OCI-LY7 (cell line): Measurements from ENCODE around the gene OSBPL7. TPM values are rescaled to one million over a fixed set of nuclear protein-coding genes. Genes with fewer than 3 reads are reported as not detected.

Experiments used
- Bru-seq: library from RNA; stranded (reverse); fragments of 400-500 nt; gene quantifications from one replicate; lab custom pipeline; 2021; lab: Mats Ljungman, UMichigan
- BruChase-seq, 2 experiments: library from RNA; stranded (reverse); fragments of 400-500 nt; gene quantifications; one replicate each; lab custom pipeline; 2021; lab: Mats Ljungman, UMichigan
- BruUV-seq: library from RNA; stranded (reverse); fragments of 400-500 nt; replicated peaks from 2 replicates; lab custom pipeline; 2021; lab: Mats Ljungman, UMichigan
- CTCF ChIA-PET: fragments of 300-600 bp; sonication (Branson Sonifier 250); formaldehyde crosslinking; loops from one replicate; lab custom pipeline; 2022; ENCODE audit warnings: antibody characterized with exemption; ENCODE audit not compliant: unreplicated experiment; lab: Charles Lee
- POLR2A ChIA-PET: fragments of 300-600 bp; sonication (Branson Sonifier 250); formaldehyde crosslinking; loops from one replicate; lab custom pipeline; 2022; ENCODE audit warnings: antibody characterized with exemption; lab: Charles Lee
- DNase-seq: peaks from one replicate; pipeline ENCODE4 v3.0.0-alpha.2; 2015; ENCODE audit warnings: low spot score
- H2AFZ ChIP-seq: fragments of 200-600 bp; sonication (generic), shearing (Covaris generic); 2 replicates; pipeline ENCODE4 v1.6.1; 2014; ENCODE audit warnings: mild to moderate bottlenecking, antibody characterized with exemption, low read length, moderate library complexity
- H3K27ac ChIP-seq: fragments of 200-600 bp; sonication (generic); 2 replicates; pipeline ENCODE4 v1.5.1; 2014; ENCODE audit warnings: mixed run types, low read depth, mild to moderate bottlenecking, moderate library complexity, low read length, inconsistent platforms; ENCODE audit not compliant: poor library complexity, severe bottlenecking
- H3K36me3 ChIP-seq: fragments of 200-600 bp; sonication (generic); 2 replicates; pipeline ENCODE4 v1.6.1; 2014; ENCODE audit warnings: mild to moderate bottlenecking, antibody characterized with exemption, low read length, moderate library complexity, mixed read lengths; ENCODE audit not compliant: insufficient read depth
- H3K4me1 ChIP-seq: fragments of 200-600 bp; sonication (generic); 2 replicates; pipeline ENCODE4 v1.5.1; 2014; ENCODE audit warnings: mild to moderate bottlenecking, low read length; ENCODE audit not compliant: insufficient read depth, poor library complexity, severe bottlenecking
- H3K4me2 ChIP-seq: fragments of 200-600 bp; sonication (generic); 2 replicates; pipeline ENCODE4 v1.6.1; 2014; ENCODE audit warnings: mild to moderate bottlenecking, low read length
- H3K4me3 ChIP-seq: fragments of 200-600 bp; sonication (generic); 2 replicates; pipeline ENCODE4 v1.5.1; 2014; ENCODE audit warnings: mild to moderate bottlenecking, low read depth, low read length; ENCODE audit not compliant: poor library complexity, severe bottlenecking
- H3K79me2 ChIP-seq: fragments of 200-600 bp; sonication (generic); 2 replicates; pipeline ENCODE4 v1.6.1; 2016; ENCODE audit warnings: low read depth, mild to moderate bottlenecking, low read length, moderate library complexity, mixed read lengths; ENCODE audit not compliant: insufficient read depth
- H3K9me2 ChIP-seq: fragments of 200-600 bp; sonication (generic); 2 replicates; pipeline ENCODE4 v1.6.1; 2016; ENCODE audit warnings: mild to moderate bottlenecking, low read length, mixed read lengths; ENCODE audit not compliant: insufficient read depth
- H3K9me3 ChIP-seq: fragments of 200-600 bp; sonication (generic); 2 replicates; pipeline ENCODE4 v1.6.1; 2014; ENCODE audit warnings: mild to moderate bottlenecking, mixed run types, low read length, mixed read lengths
- H4K20me1 ChIP-seq: fragments of 200-600 bp; sonication (generic); 2 replicates; pipeline ENCODE4 v1.6.1; 2014; ENCODE audit warnings: mild to moderate bottlenecking, antibody characterized with exemption, low read length, moderate library complexity, mixed read lengths; ENCODE audit not compliant: insufficient read depth
- EZH2phosphoT487 ChIP-seq: fragments of 200-600 bp; sonication (generic); IDR thresholded peaks from 2 replicates; pipeline ENCODE4 v1.6.1; 2018; ENCODE audit warnings: low read depth, borderline replicate concordance, mild to moderate bottlenecking, mixed run types, antibody characterized with exemption, low read length, moderate library complexity, mixed read lengths
- intact Hi-C: fragments of 100-400 bp; cut with micrococcal nuclease; formaldehyde crosslinking; loops from one replicate; pipeline ENCODE4 v1.10.0; 2022; ENCODE audit not compliant: unreplicated experiment
- long read RNA-seq: library from polyadenylated mRNA; stranded (forward); transcript quantifications from one replicate; pipeline ENCODE4 v2.0.0, GENCODE V29; 2022
- total RNA-seq, 2 experiments: library from RNA; depleted of rRNA in 1 of 2; stranded (reverse); fragments of >200 nt in 1 of 2; shearing (Covaris generic) in 1 of 2; gene quantifications; 2 replicates each; pipeline ENCODE4 v1.2.3, GENCODE V29; 2014 to 2022
- TF ChIP-seq, protein P1 (sequence below): fragments of 200-600 bp; sonication (generic); conservative IDR thresholded peaks from 2 replicates; pipeline ENCODE4 v1.5.1; 2014; ENCODE audit warnings: mild to moderate bottlenecking, antibody characterized with exemption, low read length, moderate library complexity, mixed read lengths

OSBPL7 gene, protein sequence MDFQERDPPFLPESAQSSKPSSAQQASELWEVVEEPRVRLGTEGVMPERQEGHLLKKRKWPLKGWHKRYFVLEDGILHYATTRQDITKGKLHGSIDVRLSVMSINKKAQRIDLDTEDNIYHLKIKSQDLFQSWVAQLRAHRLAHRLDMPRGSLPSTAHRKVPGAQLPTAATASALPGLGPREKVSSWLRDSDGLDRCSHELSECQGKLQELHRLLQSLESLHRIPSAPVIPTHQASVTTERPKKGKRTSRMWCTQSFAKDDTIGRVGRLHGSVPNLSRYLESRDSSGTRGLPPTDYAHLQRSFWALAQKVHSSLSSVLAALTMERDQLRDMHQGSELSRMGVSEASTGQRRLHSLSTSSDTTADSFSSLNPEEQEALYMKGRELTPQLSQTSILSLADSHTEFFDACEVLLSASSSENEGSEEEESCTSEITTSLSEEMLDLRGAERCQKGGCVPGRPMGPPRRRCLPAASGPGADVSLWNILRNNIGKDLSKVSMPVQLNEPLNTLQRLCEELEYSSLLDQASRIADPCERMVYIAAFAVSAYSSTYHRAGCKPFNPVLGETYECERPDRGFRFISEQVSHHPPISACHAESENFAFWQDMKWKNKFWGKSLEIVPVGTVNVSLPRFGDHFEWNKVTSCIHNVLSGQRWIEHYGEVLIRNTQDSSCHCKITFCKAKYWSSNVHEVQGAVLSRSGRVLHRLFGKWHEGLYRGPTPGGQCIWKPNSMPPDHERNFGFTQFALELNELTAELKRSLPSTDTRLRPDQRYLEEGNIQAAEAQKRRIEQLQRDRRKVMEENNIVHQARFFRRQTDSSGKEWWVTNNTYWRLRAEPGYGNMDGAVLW
- total RNA-seq (2014; rRNA removed; shearing (Covaris generic)) (16.2 and 24.4 TPM in 2 replicates), total RNA-seq (2022) (31.1 and 35.7 TPM in 2 replicates), Bru-seq, nascent RNA (percentile 50 among the genes with signal in this experiment), BruChase-seq, experiment 1, labeled RNA remaining after a 6-hour chase (percentile 64 among the genes with signal in this experiment), BruChase-seq, experiment 2, labeled RNA remaining after a 2-hour chase (percentile 67 among the genes with signal in this experiment)
- long read RNA-seq, partial matches to known transcripts: 4 of 24 reads
- long read RNA-seq, other reads (novel, unspliced or antisense): 17 of 24 reads

DNA sequence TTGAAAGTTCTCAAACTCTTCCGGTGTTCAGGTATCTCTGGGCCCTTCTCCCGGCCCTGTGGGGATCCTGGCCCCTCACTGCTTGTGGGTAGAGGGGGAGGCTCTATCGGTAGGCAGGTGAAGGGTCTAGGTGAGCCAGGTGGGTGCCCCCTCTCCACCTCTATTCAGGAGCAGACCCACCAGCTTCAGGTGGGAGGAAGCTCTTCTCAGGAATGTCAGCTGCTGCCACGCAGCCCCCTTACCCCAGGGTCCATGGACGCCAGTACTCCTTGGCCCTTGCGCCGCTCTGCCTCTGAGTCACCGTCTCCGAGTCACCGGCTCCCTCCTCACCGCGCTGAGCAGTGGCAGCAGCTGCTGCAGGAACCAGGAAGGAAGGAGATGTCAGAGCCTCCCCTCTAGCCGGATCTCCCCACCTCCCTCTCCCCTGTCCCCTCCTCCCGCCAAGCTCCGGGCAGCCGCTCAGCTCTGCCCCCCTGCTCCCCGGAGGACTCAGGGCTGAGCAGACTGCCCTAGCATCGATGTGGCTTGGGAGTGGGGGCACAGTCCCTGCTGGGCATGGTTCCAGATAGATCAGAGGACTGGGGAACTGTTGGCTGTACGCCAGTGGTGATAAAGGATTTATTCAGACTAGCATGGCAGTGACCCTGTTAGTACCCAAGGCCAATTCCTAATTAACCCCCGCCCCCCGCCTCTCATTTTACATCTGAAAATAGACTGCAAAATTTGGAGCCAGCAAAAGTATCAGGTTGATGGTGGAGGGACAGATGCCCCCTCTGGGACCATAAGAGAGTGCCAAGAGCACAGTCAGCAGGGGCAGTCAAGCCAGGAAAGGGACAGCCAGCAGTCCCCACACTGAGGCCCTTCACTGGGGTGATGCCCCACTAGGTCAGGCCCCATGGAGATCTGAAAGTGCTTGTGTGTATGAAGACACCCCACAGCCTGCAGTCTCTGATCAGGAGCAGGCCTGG, at the start of gene OSBPL7:
TSS of gene OSBPL7 (minus strand) at position 371 of the 968 bp plus-strand sequence. CDS start 1,516 bp downstream, outside the sequence.
- H2AFZ ChIP-seq: peak within 1 kb of the TSS; percentile 65
- H3K4me1 ChIP-seq: peaks cover 16% of the 10 kb centered on the region
- no peaks in the 10 kb centered on the region for H3K9me3 ChIP-seq
- H3K4me3 ChIP-seq: peak within 1 kb of the TSS; percentile 92
- no peaks in the 10 kb centered on the region for H3K9me2 ChIP-seq
- no peak within 1 kb of the TSS for H3K27ac ChIP-seq
- POLR2A ChIA-PET: interaction anchor here (0.5 to 2.1 kb wide), 5 partner anchors 9 to 129 kb away, joined by 3 to 13 read pairs (median 3); partner anchors contain the start of genes LRRC46, MRPL10 and SCRN2
- no peaks in the 10 kb centered on the region for H4K20me1 ChIP-seq
- no TSS peak for BruUV-seq
- peaks cover 38% of the 10 kb centered on the region for H3K36me3 ChIP-seq
- intact Hi-C loops: loop anchor here (1.0 kb wide), 1 partner anchor 10 kb away; the partner anchor contains the start of genes LRRC46 and MRPL10
- CTCF ChIA-PET: interaction anchor here (0.6 to 2.1 kb wide), 3 partner anchors 9 to 130 kb away, joined by 3 to 4 read pairs (median 3); partner anchors contain the start of genes LRRC46 and MRPL10
- no peak for TF ChIP-seq EZH2phosphoT487
- TF ChIP-seq, protein P1, sequence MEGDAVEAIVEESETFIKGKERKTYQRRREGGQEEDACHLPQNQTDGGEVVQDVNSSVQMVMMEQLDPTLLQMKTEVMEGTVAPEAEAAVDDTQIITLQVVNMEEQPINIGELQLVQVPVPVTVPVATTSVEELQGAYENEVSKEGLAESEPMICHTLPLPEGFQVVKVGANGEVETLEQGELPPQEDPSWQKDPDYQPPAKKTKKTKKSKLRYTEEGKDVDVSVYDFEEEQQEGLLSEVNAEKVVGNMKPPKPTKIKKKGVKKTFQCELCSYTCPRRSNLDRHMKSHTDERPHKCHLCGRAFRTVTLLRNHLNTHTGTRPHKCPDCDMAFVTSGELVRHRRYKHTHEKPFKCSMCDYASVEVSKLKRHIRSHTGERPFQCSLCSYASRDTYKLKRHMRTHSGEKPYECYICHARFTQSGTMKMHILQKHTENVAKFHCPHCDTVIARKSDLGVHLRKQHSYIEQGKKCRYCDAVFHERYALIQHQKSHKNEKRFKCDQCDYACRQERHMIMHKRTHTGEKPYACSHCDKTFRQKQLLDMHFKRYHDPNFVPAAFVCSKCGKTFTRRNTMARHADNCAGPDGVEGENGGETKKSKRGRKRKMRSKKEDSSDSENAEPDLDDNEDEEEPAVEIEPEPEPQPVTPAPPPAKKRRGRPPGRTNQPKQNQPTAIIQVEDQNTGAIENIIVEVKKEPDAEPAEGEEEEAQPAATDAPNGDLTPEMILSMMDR: peak; percentile 80
- H3K79me2 ChIP-seq: peaks cover 7% of the 10 kb centered on the region; the same call in 1 of the 2 replicates
- DNase-seq: peak; percentile 85
- peak within 1 kb of the TSS; percentile 95 for H3K4me2 ChIP-seq

- no peaks in the 10 kb centered on the region for H3K36me3 ChIP-seq
- H3K9me3 ChIP-seq: no peaks in the 10 kb centered on the region
- no peak overlapping the region for H3K4me3 ChIP-seq
- H3K4me2 ChIP-seq: no peak overlapping the region
- no TSS peak for BruUV-seq
- no peaks in the 10 kb centered on the region for H3K79me2 ChIP-seq
- intact Hi-C loops: no loop called here
- DNase-seq: no peak
- H3K9me2 ChIP-seq: no peaks in the 10 kb centered on the region
- ChIA-PET CTCF (no interaction called here), POLR2A (no interaction called here)
- H3K27ac ChIP-seq: no peak overlapping the region
- TF ChIP-seq, protein P1: no peak
- TF ChIP-seq EZH2phosphoT487: no peak
- no peaks in the 10 kb centered on the region for H4K20me1 ChIP-seq
- no peaks in the 10 kb centered on the region for H3K4me1 ChIP-seq
- H2AFZ ChIP-seq: no peak overlapping the region
These were observed 49.5 kb upstream of the OSBPL7 start for GRCh38 chr17:47871048-47871447.
